Stimulated activated CD8-positive, alpha-beta memory T cell treated with anti-CD3 and anti-CD28 coated beads, Interleukin-15, amount 100 ng/mL, for 1 hour (primary cell): ENCODE measurements around the gene MSI2.

Experiments used
- DNase-seq: peaks from one replicate; pipeline ENCODE4 v3.0.0-alpha.2; 2020; ENCODE audit warnings: low read depth

MSI2 gene

GRCh38 chr17:57600074-57600473 lies 343.8 kb downstream of the MSI2 start:
- no peak for DNase-seq

GRCh38 chr17:57601143-57601735 lies 344.9 kb downstream of the MSI2 start:
- DNase-seq, result no peak

DNA sequence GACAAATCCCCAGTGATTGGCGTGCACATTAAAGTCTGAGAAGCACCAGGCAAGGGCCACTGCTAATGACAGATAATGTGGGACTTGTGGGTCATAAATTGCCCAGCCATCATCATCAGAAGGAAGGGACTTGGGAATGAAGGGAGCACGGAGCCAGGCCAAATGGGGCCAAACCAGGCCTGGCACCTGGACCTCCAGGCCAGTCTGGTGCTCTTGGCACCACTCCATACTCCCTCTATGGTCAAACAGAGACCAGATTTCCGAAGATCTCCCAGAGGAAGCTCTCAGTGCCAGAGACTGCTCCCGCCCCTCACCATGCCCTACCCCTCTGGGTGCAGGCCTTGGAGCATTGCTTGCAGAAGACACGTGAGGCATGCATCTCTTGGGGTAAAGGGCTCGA lies 346.6 kb downstream of the MSI2 start:
- DNase-seq, result no peak

DNA sequence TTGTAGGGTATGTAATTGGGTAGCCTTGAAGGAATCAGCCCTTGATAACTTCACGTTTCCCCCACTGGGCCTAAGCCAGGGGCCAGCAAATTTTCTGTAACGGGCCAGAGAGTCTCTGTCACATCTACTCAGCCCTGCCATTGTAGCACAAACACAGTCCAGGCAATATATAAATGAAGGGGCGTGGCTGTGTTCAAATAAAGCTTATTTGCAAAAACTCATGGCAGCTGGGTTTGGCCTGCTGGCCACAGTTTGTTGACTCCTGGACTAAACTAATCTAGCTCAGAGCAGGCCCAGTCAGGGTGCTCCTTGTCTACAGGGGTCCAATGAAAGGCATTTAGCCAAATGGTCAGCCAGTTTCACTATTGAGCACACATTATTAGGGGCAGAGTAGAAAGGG lies 347.2 kb downstream of the MSI2 start:
- DNase-seq, result no peak

GRCh38 chr17:57603978-57604377 lies 347.7 kb downstream of the MSI2 start:
- DNase-seq, result peak; percentile 48

GRCh38 chr17:57604771-57605674 lies 348.7 kb downstream of the MSI2 start:
- DNase-seq, result no peak

DNA sequence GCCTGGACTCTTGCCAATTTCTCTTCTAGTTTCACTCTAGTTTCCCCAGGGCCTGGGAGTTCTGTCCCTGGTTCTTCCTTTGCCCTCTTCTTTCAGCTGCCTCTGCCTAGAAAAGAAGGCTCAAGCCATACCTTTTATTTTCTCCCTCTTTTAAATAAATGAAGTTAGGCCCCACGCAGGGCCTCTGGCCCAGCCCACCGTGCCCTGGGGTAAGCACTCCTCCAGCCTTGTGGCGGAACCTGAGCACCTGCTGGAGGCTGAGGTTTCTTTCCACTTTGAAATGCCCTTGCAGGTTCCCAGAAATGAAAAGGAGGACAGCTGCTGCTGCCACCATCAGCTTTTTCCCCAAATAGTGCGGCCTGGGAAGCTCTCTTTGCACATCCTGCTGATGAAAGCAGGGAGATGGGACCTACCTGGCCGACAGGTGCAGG lies 349.4 kb downstream of the MSI2 start:
- DNase-seq, result no peak

DNA sequence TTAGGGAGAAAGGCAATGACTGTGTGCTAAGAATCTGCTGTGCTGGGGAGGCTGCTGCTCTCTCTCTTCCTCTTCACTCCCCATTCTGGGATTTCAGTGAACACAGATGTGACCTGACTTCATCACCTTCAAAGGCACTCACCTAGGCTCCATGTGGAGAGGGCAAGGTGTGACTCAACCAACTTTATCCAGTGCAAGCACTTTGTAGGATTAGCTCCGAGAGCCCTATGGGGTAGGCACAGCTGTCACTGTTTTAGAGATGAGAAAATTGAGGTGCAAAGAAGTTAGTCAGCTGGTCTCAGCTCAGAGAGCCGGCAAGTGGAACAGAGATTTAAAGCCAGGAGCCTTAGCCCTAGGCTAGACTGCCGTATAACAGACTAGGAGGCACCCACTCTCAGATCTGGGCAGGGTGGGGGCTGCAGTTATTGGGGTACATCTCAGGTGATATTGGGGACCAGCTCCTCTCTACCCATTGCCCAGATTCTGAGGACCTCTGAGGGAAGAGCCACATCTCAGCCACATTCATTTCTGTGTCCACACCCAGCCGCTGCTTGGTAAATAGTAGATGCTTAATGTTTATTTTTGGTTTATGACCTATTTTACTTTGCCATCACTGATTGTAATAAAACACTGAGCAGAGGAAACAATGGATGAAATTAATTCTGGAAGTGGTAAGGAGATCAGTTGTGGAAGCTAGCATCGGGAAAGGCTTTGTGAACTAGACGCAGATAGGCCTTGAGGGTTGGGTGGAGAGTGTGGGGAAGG lies 350.0 kb downstream of the MSI2 start:
- no peak for DNase-seq

GRCh38 chr17:57607553-57608120 lies 351.3 kb downstream of the MSI2 start:
- no peak for DNase-seq

DNA sequence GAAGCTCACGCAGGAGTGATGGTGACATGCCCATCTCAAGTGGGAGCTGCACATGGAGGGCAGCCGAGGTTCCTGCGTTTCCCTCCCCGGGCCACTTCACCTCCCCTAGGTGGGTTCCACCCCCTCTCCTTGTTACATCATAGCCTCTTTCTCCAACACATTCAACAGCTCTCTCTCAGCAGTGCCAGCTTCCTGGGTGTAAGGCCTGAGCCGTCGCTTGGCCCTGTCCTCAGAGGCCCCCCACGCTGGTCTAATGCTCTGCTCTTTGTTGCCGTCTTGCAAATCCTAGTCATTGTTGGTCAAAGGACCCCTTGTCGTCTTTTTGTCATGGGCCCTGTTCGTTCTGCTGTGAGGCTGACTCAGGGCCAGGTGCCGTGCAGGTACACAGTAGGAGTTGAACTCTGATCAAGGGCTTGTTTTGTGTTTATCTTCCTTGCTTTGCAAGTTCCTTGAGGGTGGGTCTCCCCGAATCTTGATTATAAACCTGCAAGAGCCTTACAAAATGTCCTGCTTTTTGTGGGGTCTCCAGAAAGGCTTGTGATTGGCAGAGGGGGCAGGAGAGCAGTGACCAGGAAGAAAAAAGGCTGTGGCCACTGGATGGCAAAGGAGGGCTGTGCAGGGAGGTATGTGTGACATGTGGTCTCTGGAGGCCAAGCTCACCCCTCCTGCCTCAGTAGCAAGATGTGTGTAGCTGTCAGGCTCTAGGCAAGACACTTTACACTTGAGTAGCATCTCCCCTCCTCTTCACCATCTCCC lies 352.2 kb downstream of the MSI2 start:
- DNase-seq, result no peak

DNA sequence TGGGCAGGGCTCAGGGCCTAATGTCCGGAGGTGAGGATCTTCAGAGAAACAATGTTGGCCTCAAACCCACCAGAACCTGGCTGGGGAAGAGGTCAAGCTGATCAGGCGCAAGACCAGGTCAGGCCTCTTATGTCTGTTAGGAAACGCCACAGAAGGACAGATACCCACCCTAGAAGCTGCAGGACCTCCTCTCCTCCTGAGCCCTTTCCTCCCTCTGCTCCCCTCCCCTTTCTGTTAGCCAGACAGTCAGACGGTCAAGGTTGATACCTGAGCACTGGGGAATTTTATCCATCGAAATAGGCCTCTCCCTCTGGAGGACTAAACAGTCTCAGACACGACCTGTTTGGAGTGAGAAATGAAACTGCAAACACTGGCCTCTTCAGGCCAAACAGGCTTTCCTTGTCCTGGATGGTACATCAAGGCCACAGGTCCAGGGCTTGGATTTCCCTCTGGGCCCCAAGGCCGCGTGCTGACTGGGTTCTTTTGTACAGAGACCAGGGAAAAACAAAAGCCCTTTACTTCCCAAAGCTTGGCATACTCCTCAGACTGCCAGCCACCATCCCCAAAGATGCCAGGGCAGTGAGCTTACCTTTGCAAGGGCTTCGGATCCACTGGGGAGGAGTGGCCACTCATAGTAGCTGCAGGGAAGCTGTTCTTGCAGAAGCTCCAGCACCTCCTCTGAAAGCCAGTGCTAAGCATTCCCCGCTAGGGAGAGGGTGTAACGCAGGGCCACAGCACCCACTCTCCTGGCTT lies 353.0 kb downstream of the MSI2 start:
- no peak for DNase-seq

DNA sequence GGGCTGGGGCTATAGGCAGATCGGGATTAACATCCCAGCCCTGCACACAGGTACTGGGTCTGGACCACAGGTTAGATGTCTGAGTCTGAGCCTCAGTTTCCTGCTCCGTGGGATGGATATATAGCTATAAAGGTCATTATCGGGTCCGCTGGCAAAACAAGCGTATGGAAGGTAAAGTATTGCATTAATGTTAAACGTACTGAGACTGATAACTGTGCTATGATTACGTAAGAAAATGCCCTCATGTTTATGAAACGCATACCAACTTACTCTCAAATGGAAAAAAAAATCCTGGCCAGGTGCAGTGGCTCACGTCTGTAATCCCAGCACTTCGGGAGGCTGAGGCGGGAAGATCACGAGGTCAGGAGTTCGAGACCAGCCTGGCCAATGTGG lies 353.6 kb downstream of the MSI2 start:
- DNase-seq, result no peak

- DNase-seq, result no peak
These were observed 356.1 kb downstream of the MSI2 start for GRCh38 chr17:57612202-57613071.

DNA sequence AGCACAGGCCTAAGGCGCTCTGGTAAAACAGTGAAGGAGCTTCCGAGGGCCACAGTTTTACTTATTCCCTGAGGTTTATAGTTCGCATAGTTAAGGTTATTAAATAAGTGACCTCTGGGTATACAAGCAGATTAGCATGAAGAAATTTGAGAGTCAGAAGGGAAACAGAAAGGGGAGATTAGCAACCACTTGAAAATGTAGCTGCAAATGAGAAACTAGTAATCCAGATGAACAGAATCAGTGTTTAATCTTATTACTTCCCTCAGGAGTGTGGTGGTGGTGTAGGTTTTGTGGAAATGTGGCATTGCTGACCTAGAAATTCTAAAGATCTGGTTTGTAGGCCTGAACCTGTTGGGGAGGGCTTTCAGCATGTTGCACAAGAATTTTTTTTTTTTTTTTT lies 358.4 kb downstream of the MSI2 start:
- no peak for DNase-seq

GRCh38 chr17:57615836-57616757 lies 359.8 kb downstream of the MSI2 start:
- DNase-seq, result no peak

GRCh38 chr17:57617218-57617617 lies 360.9 kb downstream of the MSI2 start:
- no peak for DNase-seq

DNA sequence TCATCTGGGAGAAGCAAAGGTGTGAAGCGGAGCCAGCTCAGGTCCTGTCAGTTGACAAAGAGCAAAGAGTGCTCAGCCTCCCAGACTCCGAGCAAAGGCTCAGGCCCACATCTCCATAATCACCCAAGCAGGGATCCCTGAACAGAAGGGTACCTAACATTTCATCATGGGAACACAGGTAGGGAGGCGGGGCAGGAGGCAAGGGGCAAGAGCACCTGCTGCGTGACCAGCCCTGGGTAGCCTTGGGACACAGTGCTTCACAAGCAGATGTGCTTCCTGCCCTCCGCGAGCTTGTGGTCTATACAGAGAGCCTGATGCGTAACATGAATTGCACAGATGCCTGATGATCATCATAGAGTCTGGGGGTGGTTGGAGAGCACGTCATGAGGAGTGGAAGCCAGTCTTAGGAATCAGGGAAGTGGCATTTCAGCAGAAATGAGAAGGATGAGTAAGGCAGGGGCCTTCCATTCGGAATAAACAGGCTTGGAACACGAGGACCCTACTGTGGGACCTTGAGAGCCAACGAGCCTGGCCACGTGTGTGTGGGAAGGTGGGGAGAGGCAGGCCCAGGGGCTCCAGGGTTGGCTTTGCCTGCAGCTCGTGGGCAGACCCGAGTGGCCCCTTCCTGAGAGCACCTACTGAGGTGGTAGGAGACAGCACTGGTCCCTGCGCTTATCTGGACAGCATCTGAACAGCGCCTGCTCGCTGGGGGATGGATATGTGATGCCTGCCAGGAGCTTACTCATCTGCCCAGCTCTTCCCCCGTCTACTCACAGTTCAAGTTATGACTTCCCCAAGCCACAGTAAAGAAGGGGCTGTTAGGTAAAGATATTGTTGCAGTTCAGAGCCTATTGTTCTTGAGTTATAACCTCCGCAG lies 363.0 kb downstream of the MSI2 start:
- no peak for DNase-seq

GRCh38 chr17:57620576-57620975 lies 364.3 kb downstream of the MSI2 start:
- no peak for DNase-seq
